Hepatocyte (in vitro differentiated cells): ENCODE measurements around the gene EDN1.

Experiments
- EZH2 ChIP-seq: fragments of 200-600 bp; sonication (generic); IDR thresholded peaks from 2 replicates; pipeline ENCODE4 v1.6.1; 2016; ENCODE audit warnings: antibody characterized with exemption, mild to moderate bottlenecking, borderline replicate concordance
- EZH2phosphoT487 ChIP-seq: fragments of 200-600 bp; sonication (generic); IDR thresholded peaks from one replicate; pipeline ENCODE4 v1.6.1; 2018; ENCODE audit warnings: antibody characterized with exemption, mild to moderate bottlenecking, low read depth, moderate library complexity; ENCODE audit not compliant: unreplicated experiment, severe bottlenecking

DNA sequence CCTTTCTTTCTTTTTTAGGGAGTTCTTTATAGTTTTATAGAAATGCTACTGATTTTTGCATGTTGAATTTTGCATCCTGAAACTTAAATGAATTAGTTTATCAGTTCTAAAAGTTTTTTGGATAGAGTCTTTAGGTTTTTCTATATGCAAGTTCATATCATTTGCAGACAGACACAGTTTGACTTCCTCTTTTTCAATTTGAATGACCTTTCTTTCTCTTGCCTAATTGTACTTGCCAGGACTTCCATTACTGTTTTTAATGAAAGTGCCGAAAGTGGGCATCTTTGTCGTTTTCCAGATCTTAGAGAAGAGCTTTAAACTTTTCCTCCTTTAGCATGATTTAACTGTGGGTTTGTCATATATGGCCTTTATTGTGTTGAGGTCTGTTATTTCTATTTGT, 21.1 kb upstream of the EDN1 start:
- TF ChIP-seq EZH2phosphoT487 (no peak), EZH2 (no peak)
